ENCODE results near the gene CAPN3.

The CAPN3 gene

DNA sequence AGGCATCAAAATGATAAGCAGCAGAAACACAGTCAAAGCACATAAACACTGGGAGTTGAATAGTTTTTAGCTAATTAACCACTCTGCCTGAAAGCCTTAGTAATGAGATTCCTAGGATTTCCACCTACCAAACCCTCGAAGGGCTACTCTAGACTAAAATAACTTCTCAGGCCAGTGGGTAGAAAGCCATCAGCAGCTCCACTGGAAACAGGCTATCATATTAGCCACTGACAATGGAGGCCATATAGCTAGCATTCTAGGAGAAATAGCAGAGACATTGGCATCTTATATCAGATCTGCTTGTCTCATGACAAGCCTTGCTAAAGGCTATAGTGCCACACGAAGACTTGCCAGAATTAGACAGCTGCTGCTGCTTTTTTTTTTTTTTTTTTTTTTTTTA is 4.5 kb upstream of the CAPN3 start:
- Histone ChIP-seq H2AFZ (ENCODE audit: low read length, unreplicated experiment) (no peak overlapping the region), H3K27ac (ENCODE audit: low read depth, low read length) (no peak overlapping the region), H3K79me2 (ENCODE audit: control insufficient read depth, insufficient read depth, low read length, unreplicated experiment) (no peaks in the 10 kb centered on the region), H3K4me1 (ENCODE audit: control insufficient read depth, insufficient read depth, low read length, unreplicated experiment) (no peaks in the 10 kb centered on the region), H3K4me3 (ENCODE audit: low read depth, low read length) (no peak overlapping the region), H3K36me3 (ENCODE audit: insufficient read depth, low read length) (peaks cover 11% of the 10 kb centered on the region; the same call in 1 of the 2 replicates), H3K27me3 (ENCODE audit: insufficient read depth, low read length) (no peaks in the 10 kb centered on the region)

- Histone ChIP-seq H3K4me3 (ENCODE audit: low read depth, low read length) (no peak overlapping the region), H3K27ac (ENCODE audit: low read depth, low read length) (no peak overlapping the region), H3K79me2 (ENCODE audit: control insufficient read depth, insufficient read depth, low read length, unreplicated experiment) (no peaks in the 10 kb centered on the region), H3K36me3 (ENCODE audit: insufficient read depth, low read length) (peaks cover 11% of the 10 kb centered on the region; the same call in 1 of the 2 replicates), H3K27me3 (ENCODE audit: insufficient read depth, low read length) (no peaks in the 10 kb centered on the region), H3K4me1 (ENCODE audit: control insufficient read depth, insufficient read depth, low read length, unreplicated experiment) (no peaks in the 10 kb centered on the region), H2AFZ (ENCODE audit: low read length, unreplicated experiment) (no peak overlapping the region)
Observed at GRCh38 chr15:42355291-42355690, 4.0 kb upstream of the CAPN3 start.

- Histone ChIP-seq H3K79me2 (ENCODE audit: control insufficient read depth, insufficient read depth, low read length, unreplicated experiment) (no peaks in the 10 kb centered on the region), H3K36me3 (ENCODE audit: insufficient read depth, low read length) (peaks cover 8% of the 10 kb centered on the region; the same call in 1 of the 2 replicates), H3K27me3 (ENCODE audit: insufficient read depth, low read length) (no peaks in the 10 kb centered on the region), H2AFZ (ENCODE audit: low read length, unreplicated experiment) (no peak overlapping the region), H3K4me1 (ENCODE audit: control insufficient read depth, insufficient read depth, low read length, unreplicated experiment) (no peaks in the 10 kb centered on the region), H3K4me3 (ENCODE audit: low read depth, low read length) (no peak overlapping the region), H3K27ac (ENCODE audit: low read depth, low read length) (no peak overlapping the region)
Observed at GRCh38 chr15:42356851-42357250, 2.5 kb upstream of the CAPN3 start.

DNA sequence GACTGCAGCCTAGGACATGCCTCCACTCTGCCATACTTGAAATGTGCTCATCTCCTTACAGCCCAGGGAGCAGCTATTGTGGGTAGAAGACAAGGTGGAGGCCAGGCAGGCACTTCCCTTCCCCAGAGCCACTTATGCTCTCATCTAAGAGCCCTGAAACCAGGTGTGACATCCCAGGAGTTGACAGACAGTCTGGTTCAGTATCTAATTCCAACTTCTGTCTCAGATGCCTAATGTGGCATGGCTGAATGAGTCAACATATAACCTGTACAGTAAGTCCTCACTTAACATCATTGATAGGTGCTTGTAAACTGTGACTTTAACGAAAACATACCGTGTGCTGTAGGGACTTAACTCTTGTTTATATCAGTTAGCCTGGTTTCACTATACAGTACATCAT is 1.2 kb upstream of the CAPN3 start:
- Histone ChIP-seq H2AFZ (ENCODE audit: low read length, unreplicated experiment) (no peak overlapping the region), H3K4me1 (ENCODE audit: control insufficient read depth, insufficient read depth, low read length, unreplicated experiment) (no peaks in the 10 kb centered on the region), H3K79me2 (ENCODE audit: control insufficient read depth, insufficient read depth, low read length, unreplicated experiment) (no peaks in the 10 kb centered on the region), H3K36me3 (ENCODE audit: insufficient read depth, low read length) (peaks cover 4% of the 10 kb centered on the region; the same call in 1 of the 2 replicates), H3K4me3 (ENCODE audit: low read depth, low read length) (no peak overlapping the region), H3K27ac (ENCODE audit: low read depth, low read length) (no peak overlapping the region), H3K27me3 (ENCODE audit: insufficient read depth, low read length) (no peaks in the 10 kb centered on the region)

DNA sequence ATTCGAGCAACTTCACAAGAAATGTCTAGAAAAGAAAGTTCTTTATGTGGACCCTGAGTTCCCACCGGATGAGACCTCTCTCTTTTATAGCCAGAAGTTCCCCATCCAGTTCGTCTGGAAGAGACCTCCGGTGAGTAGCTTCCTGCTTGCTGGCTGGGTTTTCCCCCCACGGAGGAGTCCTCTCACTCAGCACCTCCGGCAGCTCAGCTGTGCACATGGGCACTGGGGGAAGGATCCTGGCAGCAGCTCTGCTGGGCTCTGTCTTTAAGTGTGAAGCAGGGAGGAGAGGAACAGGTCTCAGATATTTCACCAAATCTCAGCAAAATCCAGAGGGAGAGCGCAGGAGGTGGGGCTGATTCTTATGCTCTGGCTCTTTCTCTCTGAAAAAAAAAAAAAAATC is 684 bp downstream of the CAPN3 start:
- H3K4me3 ChIP-seq (ENCODE audit: low read depth, low read length), result no peak overlapping the region
- no peak overlapping the region for H2AFZ ChIP-seq (ENCODE audit: low read length, unreplicated experiment)
- H3K36me3 ChIP-seq (ENCODE audit: insufficient read depth, low read length), result no peaks in the 10 kb centered on the region
- no peak overlapping the region for H3K27ac ChIP-seq (ENCODE audit: low read depth, low read length)
- H3K27me3 ChIP-seq (ENCODE audit: insufficient read depth, low read length), result no peaks in the 10 kb centered on the region
- no peaks in the 10 kb centered on the region for H3K4me1 ChIP-seq (ENCODE audit: control insufficient read depth, insufficient read depth, low read length, unreplicated experiment)
- no peaks in the 10 kb centered on the region for H3K79me2 ChIP-seq (ENCODE audit: control insufficient read depth, insufficient read depth, low read length, unreplicated experiment)

DNA sequence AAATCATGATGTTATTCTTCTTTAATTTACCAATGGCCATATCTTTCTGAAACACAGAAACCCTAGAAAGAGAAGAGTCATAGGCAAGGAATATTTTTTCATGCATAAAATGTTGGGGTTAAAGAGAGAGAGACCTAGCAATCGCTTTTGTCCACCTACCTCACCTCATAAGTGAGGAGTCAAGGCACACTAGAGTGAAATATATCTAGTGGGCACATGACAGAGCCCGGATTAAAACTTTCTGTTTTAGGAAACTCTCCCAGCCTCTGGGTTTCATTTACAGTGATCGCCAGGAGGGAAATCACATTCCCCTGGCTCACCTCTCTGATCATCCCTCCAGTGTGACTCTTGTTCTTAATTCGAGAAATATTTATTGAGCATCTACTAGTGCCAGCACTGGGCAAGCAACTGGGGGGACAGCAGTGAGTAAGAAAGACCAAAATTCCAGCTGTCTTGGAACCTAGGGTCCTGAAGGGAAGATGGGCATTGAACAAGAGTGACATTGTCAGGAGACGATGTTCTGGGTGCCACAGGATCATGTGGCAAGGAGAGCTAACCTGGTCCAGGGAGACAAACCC is 1.3 kb downstream of the CAPN3 start:
- no peaks in the 10 kb centered on the region for H3K79me2 ChIP-seq (ENCODE audit: control insufficient read depth, insufficient read depth, low read length, unreplicated experiment)
- no peaks in the 10 kb centered on the region for H3K4me1 ChIP-seq (ENCODE audit: control insufficient read depth, insufficient read depth, low read length, unreplicated experiment)
- no peak overlapping the region for H3K27ac ChIP-seq (ENCODE audit: low read depth, low read length)
- no peaks in the 10 kb centered on the region for H3K36me3 ChIP-seq (ENCODE audit: insufficient read depth, low read length)
- no peak overlapping the region for H3K4me3 ChIP-seq (ENCODE audit: low read depth, low read length)
- H3K27me3 ChIP-seq (ENCODE audit: insufficient read depth, low read length), result no peaks in the 10 kb centered on the region
- no peak overlapping the region for H2AFZ ChIP-seq (ENCODE audit: low read length, unreplicated experiment)

DNA sequence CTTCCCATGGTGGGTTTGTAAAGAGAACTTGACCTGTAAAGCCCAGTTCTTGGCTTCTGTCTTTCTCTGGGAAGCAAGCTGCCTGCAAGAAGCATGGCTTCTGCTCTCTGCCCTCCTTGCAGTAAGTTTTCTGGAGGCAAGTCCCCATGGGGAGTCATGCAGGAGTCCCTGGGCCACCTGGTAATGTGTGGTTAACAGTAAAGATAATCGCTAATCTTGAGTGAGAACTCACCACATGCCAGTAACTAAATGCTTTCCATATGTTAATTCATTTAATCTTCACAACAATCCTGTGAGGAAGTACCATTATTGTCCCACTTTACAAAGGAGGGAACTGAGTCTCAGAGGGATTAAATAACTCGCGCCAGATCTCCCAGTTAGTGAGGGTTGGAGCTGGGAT is 4.2 kb downstream of the CAPN3 start:
- Histone ChIP-seq H3K4me1 (ENCODE audit: control insufficient read depth, insufficient read depth, low read length, unreplicated experiment) (peaks cover 4% of the 10 kb centered on the region), H3K79me2 (ENCODE audit: control insufficient read depth, insufficient read depth, low read length, unreplicated experiment) (no peaks in the 10 kb centered on the region), H2AFZ (ENCODE audit: low read length, unreplicated experiment) (no peak overlapping the region), H3K27ac (ENCODE audit: low read depth, low read length) (no peak overlapping the region), H3K36me3 (ENCODE audit: insufficient read depth, low read length) (no peaks in the 10 kb centered on the region), H3K4me3 (ENCODE audit: low read depth, low read length) (no peak overlapping the region), H3K27me3 (ENCODE audit: insufficient read depth, low read length) (no peaks in the 10 kb centered on the region)

DNA sequence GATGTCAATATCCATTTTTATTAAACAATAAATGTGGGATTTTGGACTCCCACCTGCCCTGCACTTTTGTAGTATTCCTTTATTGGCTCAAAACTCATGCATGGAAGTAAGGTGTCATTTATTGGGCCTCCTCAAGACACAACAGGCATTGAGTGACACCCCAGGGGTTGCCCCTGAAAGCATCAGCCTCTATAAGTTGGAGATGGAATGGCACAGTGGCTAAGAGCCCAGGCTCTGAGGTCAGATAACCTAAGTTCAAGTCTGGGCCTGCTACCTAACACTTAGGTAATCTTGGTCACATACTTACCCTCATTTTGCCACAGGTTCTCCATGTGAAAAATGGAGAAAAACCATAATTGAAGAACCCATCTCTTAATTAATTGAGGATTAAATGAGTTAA is 4.6 kb downstream of the CAPN3 start:
- H3K36me3 ChIP-seq (ENCODE audit: insufficient read depth, low read length), result no peaks in the 10 kb centered on the region
- no peaks in the 10 kb centered on the region for H3K27me3 ChIP-seq (ENCODE audit: insufficient read depth, low read length)
- no peak overlapping the region for H3K4me3 ChIP-seq (ENCODE audit: low read depth, low read length)
- no peak overlapping the region for H2AFZ ChIP-seq (ENCODE audit: low read length, unreplicated experiment)
- no peaks in the 10 kb centered on the region for H3K79me2 ChIP-seq (ENCODE audit: control insufficient read depth, insufficient read depth, low read length, unreplicated experiment)
- H3K27ac ChIP-seq (ENCODE audit: low read depth, low read length), result no peak overlapping the region
- peaks cover 4% of the 10 kb centered on the region for H3K4me1 ChIP-seq (ENCODE audit: control insufficient read depth, insufficient read depth, low read length, unreplicated experiment)

DNA sequence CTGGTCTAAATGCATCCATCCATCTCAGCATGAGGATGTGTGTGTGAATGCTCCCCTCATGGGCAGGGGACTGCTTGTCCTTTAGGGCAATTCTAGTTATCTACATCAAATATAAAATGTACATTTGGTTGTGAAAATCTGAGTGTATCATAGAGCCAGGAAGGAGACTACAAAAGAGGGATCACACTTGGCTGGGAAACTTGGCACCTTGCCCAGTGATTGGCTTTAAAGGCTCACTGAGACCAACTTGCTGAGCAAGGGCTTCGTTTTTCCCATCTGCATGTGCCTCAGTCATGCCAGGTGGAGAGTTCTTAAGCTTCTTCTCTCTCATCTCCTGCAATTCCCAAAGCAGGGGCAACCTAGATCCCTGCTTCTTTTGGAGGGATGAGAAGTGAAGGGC is 5.2 kb downstream of the CAPN3 start:
- Histone ChIP-seq H3K27me3 (ENCODE audit: insufficient read depth, low read length) (no peaks in the 10 kb centered on the region), H2AFZ (ENCODE audit: low read length, unreplicated experiment) (no peak overlapping the region)

DNA sequence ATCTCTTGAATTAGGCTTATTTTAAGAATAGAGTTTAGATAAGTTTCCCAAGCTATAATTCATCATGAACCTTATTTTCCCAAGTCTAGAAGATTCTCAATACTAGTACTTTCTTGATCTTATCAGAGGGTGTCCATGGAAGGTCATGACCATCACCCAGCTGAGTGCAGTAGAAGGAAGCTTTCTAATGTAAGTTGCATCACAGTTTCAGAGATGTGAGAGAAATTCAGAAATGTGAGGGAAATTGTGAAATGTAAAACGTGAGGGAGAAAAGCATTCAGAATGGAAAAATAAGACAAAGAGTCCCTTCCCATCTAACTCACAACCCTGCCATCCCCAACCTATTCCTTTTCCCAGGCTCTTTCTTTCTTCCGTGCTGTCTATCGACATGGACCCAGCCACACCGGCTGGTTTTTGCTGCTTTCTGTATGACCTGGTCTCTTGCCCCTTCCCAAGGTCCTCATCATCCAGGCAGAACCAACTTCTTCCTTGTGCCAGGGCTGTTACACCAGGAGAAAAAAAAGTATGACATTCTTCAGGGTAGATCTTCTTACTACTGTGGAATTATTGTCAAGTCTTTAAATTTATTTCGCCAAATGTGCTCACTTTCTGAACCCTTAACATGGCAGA is 6.7 kb downstream of the CAPN3 start:
- Histone ChIP-seq H3K4me1 (ENCODE audit: control insufficient read depth, insufficient read depth, low read length, unreplicated experiment) (peaks cover 4% of the 10 kb centered on the region), H3K79me2 (ENCODE audit: control insufficient read depth, insufficient read depth, low read length, unreplicated experiment) (no peaks in the 10 kb centered on the region), H2AFZ (ENCODE audit: low read length, unreplicated experiment) (no peak overlapping the region), H3K27me3 (ENCODE audit: insufficient read depth, low read length) (no peaks in the 10 kb centered on the region), H3K4me3 (ENCODE audit: low read depth, low read length) (no peak overlapping the region), H3K27ac (ENCODE audit: low read depth, low read length) (no peak overlapping the region), H3K36me3 (ENCODE audit: insufficient read depth, low read length) (no peaks in the 10 kb centered on the region)

More for the DNA sequence above, 5.2 kb downstream of the CAPN3 start:
- H3K27ac ChIP-seq (ENCODE audit: low read depth, low read length), result no peak overlapping the region
- no peak overlapping the region for H3K4me3 ChIP-seq (ENCODE audit: low read depth, low read length)
- H3K4me1 ChIP-seq (ENCODE audit: control insufficient read depth, insufficient read depth, low read length, unreplicated experiment), result peaks cover 4% of the 10 kb centered on the region
- H3K79me2 ChIP-seq (ENCODE audit: control insufficient read depth, insufficient read depth, low read length, unreplicated experiment), result no peaks in the 10 kb centered on the region
- H3K36me3 ChIP-seq (ENCODE audit: insufficient read depth, low read length), result no peaks in the 10 kb centered on the region

DNA sequence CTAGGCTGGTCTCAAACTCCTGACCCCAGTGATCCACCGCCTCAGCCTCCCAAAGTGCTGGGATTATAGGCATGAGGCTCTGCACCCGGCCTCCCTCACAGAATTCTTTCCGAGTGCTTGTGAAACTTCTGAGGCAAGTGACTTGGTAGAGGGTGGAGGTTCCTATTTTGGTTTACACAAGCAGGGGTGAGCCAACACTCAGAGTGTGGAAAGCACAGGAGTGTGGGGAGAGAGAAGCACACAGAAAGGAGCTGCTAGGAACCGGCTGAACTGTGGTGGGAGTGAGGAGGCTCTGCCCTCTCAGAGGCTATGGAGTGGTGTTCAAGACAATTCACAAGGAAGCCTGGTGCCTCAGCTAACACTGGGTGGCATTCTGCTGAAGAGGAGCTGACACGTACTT is 7.7 kb downstream of the CAPN3 start:
- H3K4me1 ChIP-seq (ENCODE audit: control insufficient read depth, insufficient read depth, low read length, unreplicated experiment), result peaks cover 4% of the 10 kb centered on the region
- no peak overlapping the region for H3K27ac ChIP-seq (ENCODE audit: low read depth, low read length)
- H2AFZ ChIP-seq (ENCODE audit: low read length, unreplicated experiment), result no peak overlapping the region
- H3K79me2 ChIP-seq (ENCODE audit: control insufficient read depth, insufficient read depth, low read length, unreplicated experiment), result no peaks in the 10 kb centered on the region
- no peak overlapping the region for H3K4me3 ChIP-seq (ENCODE audit: low read depth, low read length)
- H3K27me3 ChIP-seq (ENCODE audit: insufficient read depth, low read length), result no peaks in the 10 kb centered on the region
- H3K36me3 ChIP-seq (ENCODE audit: insufficient read depth, low read length), result no peaks in the 10 kb centered on the region
